ENCODE data around the gene TRIM61. TPM values are rescaled to one million over a fixed set of nuclear protein-coding genes. Genes with fewer than 3 reads are reported as not detected.

Gene TRIM61
- total RNA-seq, 6 experiments from 2014 or later = 0.24 to 0.37 (median 0.35) TPM; not detected in 3

DNA sequence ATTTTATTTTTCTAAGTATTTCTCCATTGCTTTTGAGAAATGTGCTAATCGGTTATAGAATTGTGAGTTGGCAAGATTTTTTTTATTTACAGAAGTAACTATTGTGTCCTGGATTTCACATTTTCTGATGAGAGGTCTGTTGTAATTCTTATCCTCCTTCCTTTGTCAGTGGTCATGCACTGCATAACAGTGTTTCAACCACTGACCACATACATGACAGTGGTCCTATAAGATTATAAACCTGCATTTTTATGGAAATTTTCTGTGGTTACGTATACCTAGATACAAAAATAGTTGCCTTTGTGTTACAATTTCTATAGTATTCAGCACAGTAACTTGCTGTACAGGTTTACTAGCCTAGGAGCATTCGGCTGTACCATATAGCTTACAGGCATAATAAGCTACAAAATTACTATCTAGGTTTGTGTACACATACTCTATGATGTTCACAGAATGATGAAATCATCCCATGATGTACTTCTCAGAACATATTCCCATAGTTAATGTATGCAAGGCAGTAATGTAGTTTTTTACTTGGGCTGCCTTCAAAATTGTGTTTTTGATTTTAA, 52.7 kb downstream of the TRIM61 start:
- WGBS (ENCODE audit: insufficient coverage, low coverage, low lambda C conversion rate, missing lambda C conversion rate) = 54% methylated on average over 3 of the region's 3 CpGs
- DNase-seq = no peak
- no peak for ATAC-seq
- TF ChIP-seq, protein P1, sequence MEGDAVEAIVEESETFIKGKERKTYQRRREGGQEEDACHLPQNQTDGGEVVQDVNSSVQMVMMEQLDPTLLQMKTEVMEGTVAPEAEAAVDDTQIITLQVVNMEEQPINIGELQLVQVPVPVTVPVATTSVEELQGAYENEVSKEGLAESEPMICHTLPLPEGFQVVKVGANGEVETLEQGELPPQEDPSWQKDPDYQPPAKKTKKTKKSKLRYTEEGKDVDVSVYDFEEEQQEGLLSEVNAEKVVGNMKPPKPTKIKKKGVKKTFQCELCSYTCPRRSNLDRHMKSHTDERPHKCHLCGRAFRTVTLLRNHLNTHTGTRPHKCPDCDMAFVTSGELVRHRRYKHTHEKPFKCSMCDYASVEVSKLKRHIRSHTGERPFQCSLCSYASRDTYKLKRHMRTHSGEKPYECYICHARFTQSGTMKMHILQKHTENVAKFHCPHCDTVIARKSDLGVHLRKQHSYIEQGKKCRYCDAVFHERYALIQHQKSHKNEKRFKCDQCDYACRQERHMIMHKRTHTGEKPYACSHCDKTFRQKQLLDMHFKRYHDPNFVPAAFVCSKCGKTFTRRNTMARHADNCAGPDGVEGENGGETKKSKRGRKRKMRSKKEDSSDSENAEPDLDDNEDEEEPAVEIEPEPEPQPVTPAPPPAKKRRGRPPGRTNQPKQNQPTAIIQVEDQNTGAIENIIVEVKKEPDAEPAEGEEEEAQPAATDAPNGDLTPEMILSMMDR (IDR thresholded peaks at IDR 0.05) = no peak
- TF ChIP-seq POLR2A (IDR thresholded peaks at IDR 0.05) = no peak
- Histone ChIP-seq H3K36me3 (no peaks in the 10 kb centered on the region), H3K9me3 (no peaks in the 10 kb centered on the region), H3K4me3 (no peak overlapping the region), H3K4me1 (no peaks in the 10 kb centered on the region), H3K27ac (no peak overlapping the region), H3K27me3 (no peaks in the 10 kb centered on the region)
- intact Hi-C loops (cut with DNase I) = no loop called here

DNA sequence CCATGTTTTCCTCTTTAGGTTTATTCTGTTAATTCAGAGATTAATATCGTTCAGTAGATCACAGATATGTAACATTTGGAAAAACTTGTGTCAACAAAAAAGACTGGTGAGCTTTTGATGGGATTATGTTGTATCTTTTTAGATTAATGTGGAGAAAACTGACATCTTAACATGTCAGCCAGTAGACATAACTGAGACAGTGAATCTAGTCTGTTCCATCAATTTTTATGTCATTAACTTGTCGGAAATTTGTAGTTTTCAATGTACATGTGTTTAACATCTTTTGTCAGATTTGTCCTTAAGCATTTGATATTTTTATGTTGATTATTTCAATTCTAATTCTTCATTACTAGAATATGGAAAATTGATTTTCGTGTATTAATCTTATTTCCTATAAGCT, 58.5 kb downstream of the TRIM61 start:
- Histone ChIP-seq H3K9me3 (no peaks in the 10 kb centered on the region), H3K36me3 (no peaks in the 10 kb centered on the region), H3K4me3 (no peak overlapping the region), H3K27ac (no peak overlapping the region), H3K4me1 (no peaks in the 10 kb centered on the region), H3K27me3 (no peaks in the 10 kb centered on the region)
- no peak for ATAC-seq
- 52% methylated on average over 3 of the region's 3 CpGs for WGBS (ENCODE audit: insufficient coverage, low coverage, low lambda C conversion rate, missing lambda C conversion rate)
- intact Hi-C loops (cut with DNase I) = no loop called here
- TF ChIP-seq, protein P1 (IDR thresholded peaks at IDR 0.05) = no peak
- no peak for TF ChIP-seq POLR2A (IDR thresholded peaks at IDR 0.05)
- no peak for DNase-seq

Small RNAs within 50 kb of the gene (small RNA-seq; reads per million reads assigned to genes)
- 0 reads per million in 2 experiments for gene AC106872.12

Other genes starting within 250 kb of the TRIM61 start
- under 1 TPM in 1 of 6 experiments, not detected in 5; 0.71 TPM for gene SMIM31, start 223.5 kb downstream of the TRIM61 start, total RNA-seq
- not detected for gene APELA, start 100.5 kb downstream of the TRIM61 start, total RNA-seq
- gene TRIM60, start 54.3 kb upstream of the TRIM61 start, total RNA-seq = not detected
- not detected for gene TRIM75, start 76.2 kb upstream of the TRIM61 start, total RNA-seq
- 10 to 100 TPM; 16.2 to 40.0 (median 23.3) TPM for gene TMEM192, start 135.2 kb upstream of the TRIM61 start, total RNA-seq
- 10 to 100 TPM; 15.6 to 25.3 (median 20.3) TPM for gene KLHL2, start 229.9 kb upstream of the TRIM61 start, total RNA-seq